Astrocyte (in vitro differentiated cells and primary cell): ENCODE results near the gene RTEL1.

ENCODE experiments used
- CTCF ChIP-seq: IDR thresholded peaks from 2 replicates; pipeline ENCODE4 v1.5.1; 2011; ENCODE audit warnings: low read depth, mild to moderate bottlenecking, inconsistent platforms, low read length, moderate library complexity; ENCODE audit not compliant: insufficient read depth
- EZH2 ChIP-seq: IDR thresholded peaks from 2 replicates; pipeline ENCODE4 v1.6.1; 2012; ENCODE audit warnings: mild to moderate bottlenecking, low read length, inconsistent platforms; ENCODE audit not compliant: insufficient read depth

DNA sequence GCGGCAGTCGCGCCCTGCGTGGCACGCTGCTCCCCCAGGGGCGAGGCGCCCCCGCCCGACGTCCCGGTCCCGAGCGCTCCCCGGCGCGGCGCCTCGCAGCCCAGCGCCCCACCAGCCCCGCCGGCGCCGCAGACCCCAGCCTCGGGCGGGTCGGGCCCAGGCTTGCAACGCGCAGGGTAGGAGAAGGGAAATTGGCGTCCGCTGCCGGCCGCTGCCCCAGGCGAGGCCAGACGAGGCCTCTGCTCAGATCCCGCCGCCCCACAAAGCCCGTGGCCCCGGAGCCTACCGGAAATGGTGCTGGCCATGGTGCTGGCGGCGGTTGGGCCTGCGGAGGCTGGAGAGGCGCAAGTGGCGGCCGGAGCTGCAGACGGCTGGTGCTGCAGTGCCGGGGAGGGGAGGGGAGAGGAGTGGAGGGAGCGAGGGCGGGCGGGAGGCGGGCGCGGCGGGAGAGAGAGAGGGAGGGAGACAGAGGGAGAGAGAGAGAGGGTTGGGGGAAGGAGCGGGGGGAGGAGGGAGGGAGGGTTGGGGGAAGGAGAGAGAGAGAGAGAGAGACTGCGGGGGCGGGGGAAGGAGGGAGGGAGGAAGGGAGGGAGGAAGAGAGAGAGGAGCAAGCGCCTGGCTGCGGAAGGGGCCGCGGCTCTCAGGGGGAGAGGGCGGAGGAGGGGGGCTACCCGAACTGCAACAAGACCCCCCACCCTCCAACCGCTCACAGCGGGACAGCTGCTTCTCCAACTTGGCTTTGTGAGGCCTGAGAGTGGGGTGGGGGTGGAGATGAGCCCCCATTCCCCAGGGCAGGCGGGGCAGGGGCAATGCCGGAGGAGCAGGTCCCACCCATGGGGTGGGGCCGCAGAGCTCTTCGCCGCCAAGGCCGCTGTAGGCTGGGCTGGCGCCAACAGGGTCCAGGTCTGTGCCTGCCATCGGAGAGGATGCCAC lies 4.8 kb upstream of the RTEL1 start, which contains the start of gene STMN3:
- TF ChIP-seq CTCF (no peak), EZH2 (no peak)
